Placental epithelial cell (primary cell): ENCODE results near the gene DMRT3. TPM values are rescaled to one million over a fixed set of nuclear protein-coding genes. Genes with fewer than 3 reads are reported as not detected.

ENCODE experiments used
- small RNA-seq: library from RNA; depleted of rRNA; stranded (forward); fragments of <200 nt; gene quantifications from one replicate; pipeline ENCODE3, GENCODE V24; 2012
- total RNA-seq: library from RNA; depleted of rRNA; stranded (reverse); fragments of >200 nt; gene quantifications from 2 replicates; pipeline ENCODE4 v1.2.3, GENCODE V29; 2012

DMRT3 gene, protein sequence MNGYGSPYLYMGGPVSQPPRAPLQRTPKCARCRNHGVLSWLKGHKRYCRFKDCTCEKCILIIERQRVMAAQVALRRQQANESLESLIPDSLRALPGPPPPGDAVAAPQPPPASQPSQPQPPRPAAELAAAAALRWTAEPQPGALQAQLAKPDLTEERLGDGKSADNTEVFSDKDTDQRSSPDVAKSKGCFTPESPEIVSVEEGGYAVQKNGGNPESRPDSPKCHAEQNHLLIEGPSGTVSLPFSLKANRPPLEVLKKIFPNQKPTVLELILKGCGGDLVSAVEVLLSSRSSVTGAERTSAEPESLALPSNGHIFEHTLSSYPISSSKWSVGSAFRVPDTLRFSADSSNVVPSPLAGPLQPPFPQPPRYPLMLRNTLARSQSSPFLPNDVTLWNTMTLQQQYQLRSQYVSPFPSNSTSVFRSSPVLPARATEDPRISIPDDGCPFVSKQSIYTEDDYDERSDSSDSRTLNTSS
- not detected in 2 replicates for total RNA-seq

GRCh38 chr9:976258-976942 is at the start of gene DMRT3:
DMRT3 (plus strand) TSS chr9:976655; CDS start chr9:977002, 347 bp downstream.

Small RNA genes lying within 50 kb of the gene (small RNA-seq; reads per million reads assigned to genes)
- gene RNU6-1073P, result not detected

Other genes with a start within 250 kb of the DMRT3 start
- gene DMRT1, start 135.0 kb upstream of the DMRT3 start, total RNA-seq, result not detected in 2 replicates
- gene DMRT2, start 73.7 kb downstream of the DMRT3 start, total RNA-seq, result 0.39 TPM in 1 of 2 replicates, not detected in the other